ENCODE data around the gene RRM2. TPM values are rescaled to one million over a fixed set of nuclear protein-coding genes. Genes with fewer than 3 reads are reported as not detected.

The RRM2 gene
- total RNA-seq, 4 donors from 2014 or later: 0.99 to 9.5 (median 1.8) TPM

DNA sequence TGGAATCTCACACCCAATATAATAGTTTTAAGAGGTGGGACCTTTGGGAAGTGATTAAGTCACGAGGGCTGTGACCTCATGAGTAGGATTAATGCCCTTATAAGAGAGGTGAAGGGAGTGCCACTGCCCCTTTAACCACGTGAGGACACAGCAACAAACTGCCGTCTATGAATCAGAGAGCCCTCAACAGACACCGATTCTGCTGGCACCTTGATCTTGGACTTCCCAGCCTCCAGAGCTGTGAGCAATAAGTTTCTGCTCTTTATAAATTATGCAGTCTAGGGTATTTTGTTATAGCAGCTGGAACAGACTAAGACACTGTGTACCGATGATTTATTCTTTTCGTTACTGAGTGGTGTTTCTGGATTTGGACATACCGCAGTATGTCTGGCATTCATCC is 56.2 kb downstream of the RRM2 start:
- H3K4me3 ChIP-seq (ENCODE audit: low read depth, poor library complexity, severe bottlenecking): no peak overlapping the region
- WGBS, 2 donors: 94 to 96% methylated on average over 7 of the region's 7 CpGs
- DNase-seq (ENCODE audit: low spot score in 2 of 2): no peak
- intact Hi-C loops (cut with DNase I; ENCODE audit: low total_unique reads): no loop called here
- TF ChIP-seq, protein P1, sequence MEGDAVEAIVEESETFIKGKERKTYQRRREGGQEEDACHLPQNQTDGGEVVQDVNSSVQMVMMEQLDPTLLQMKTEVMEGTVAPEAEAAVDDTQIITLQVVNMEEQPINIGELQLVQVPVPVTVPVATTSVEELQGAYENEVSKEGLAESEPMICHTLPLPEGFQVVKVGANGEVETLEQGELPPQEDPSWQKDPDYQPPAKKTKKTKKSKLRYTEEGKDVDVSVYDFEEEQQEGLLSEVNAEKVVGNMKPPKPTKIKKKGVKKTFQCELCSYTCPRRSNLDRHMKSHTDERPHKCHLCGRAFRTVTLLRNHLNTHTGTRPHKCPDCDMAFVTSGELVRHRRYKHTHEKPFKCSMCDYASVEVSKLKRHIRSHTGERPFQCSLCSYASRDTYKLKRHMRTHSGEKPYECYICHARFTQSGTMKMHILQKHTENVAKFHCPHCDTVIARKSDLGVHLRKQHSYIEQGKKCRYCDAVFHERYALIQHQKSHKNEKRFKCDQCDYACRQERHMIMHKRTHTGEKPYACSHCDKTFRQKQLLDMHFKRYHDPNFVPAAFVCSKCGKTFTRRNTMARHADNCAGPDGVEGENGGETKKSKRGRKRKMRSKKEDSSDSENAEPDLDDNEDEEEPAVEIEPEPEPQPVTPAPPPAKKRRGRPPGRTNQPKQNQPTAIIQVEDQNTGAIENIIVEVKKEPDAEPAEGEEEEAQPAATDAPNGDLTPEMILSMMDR (IDR thresholded peaks at IDR 0.05): no peak
- TF ChIP-seq POLR2A (IDR thresholded peaks at IDR 0.05): no peak

DNA sequence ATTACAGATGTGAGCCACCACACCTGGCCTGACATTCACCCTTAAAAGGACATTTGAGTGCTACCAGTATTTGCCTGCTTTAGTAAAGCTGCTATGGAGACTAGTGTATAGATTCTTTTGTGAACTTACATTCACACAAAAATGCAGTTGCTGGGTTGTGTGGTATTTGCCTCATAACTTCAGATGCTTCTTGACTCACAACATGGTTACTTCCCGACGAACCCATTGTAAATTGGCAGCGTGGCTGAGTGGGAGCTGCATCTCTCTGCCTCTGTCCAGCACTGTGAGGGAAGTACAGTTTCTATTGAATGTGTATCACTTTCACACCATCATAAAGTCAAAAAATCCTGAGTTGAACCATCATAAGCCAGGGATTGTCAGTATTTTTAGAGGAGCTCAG is 56.9 kb downstream of the RRM2 start:
- TF ChIP-seq POLR2A (IDR thresholded peaks at IDR 0.05): no peak
- TF ChIP-seq, protein P1 (IDR thresholded peaks at IDR 0.05): no peak
- no peak for DNase-seq (ENCODE audit: low spot score in 2 of 2)
- 75 to 85% methylated on average over 3 of the region's 3 CpGs for WGBS, 2 donors
- intact Hi-C loops (cut with DNase I; ENCODE audit: low total_unique reads): no loop called here
- no peak overlapping the region for H3K4me3 ChIP-seq (ENCODE audit: low read depth, poor library complexity, severe bottlenecking)

DNA sequence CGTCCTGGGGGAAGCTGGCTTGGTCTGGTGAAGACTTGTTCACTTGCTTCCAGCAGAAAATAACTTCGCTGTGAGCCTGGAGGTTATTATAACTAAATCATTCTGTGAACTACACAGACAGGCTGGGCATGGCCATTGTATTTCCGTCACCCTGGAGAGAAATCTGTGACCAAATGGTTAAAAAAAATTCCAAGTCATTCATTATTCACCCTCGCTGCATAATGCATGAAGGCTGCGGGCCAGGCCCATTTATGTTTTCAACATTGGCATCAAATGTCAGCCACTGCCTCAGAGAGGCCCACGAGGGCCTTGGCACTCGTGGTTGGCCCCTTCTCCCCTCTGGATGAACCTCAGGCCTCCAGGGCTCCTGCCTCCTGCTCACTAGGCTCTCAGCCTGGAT is 57.7 kb downstream of the RRM2 start:
- intact Hi-C loops (cut with DNase I; ENCODE audit: low total_unique reads): no loop called here
- WGBS, 2 donors: 83 to 85% methylated on average over 7 of the region's 7 CpGs

More for the DNA sequence above, 57.7 kb downstream of the RRM2 start:
- DNase-seq (ENCODE audit: low spot score in 2 of 2): no peak
- H3K4me3 ChIP-seq (ENCODE audit: low read depth, poor library complexity, severe bottlenecking): no peak overlapping the region
- TF ChIP-seq, protein P1 (IDR thresholded peaks at IDR 0.05): no peak
- no peak for TF ChIP-seq POLR2A (IDR thresholded peaks at IDR 0.05)

Other genes with a start within 250 kb of the RRM2 start
- 100 to 1,000 TPM; 104 to 134 (median 115) TPM for gene GRHL1, start 171.0 kb upstream of the RRM2 start, total RNA-seq
- gene KLF11, start 79.2 kb upstream of the RRM2 start, total RNA-seq: 10 to 100 TPM; 42.5 to 86.1 (median 61.2) TPM
- gene CYS1, start 42.3 kb upstream of the RRM2 start, total RNA-seq: under 1 TPM in 3 of 4 donors, not detected in 1; 0.25 to 0.98 (median 0.62) TPM
- 10 to 100 TPM; 26.4 to 45.7 (median 36.9) TPM for gene HPCAL1, start 180.2 kb downstream of the RRM2 start, total RNA-seq